DMS153 (cell line): ENCODE results near the gene HHIP.

Experiments used
- DNase-seq: peaks from one replicate; lab custom pipeline; 2025; lab: John Stamatoyannopoulos, UW

HHIP gene, protein sequence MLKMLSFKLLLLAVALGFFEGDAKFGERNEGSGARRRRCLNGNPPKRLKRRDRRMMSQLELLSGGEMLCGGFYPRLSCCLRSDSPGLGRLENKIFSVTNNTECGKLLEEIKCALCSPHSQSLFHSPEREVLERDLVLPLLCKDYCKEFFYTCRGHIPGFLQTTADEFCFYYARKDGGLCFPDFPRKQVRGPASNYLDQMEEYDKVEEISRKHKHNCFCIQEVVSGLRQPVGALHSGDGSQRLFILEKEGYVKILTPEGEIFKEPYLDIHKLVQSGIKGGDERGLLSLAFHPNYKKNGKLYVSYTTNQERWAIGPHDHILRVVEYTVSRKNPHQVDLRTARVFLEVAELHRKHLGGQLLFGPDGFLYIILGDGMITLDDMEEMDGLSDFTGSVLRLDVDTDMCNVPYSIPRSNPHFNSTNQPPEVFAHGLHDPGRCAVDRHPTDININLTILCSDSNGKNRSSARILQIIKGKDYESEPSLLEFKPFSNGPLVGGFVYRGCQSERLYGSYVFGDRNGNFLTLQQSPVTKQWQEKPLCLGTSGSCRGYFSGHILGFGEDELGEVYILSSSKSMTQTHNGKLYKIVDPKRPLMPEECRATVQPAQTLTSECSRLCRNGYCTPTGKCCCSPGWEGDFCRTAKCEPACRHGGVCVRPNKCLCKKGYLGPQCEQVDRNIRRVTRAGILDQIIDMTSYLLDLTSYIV

DNA sequence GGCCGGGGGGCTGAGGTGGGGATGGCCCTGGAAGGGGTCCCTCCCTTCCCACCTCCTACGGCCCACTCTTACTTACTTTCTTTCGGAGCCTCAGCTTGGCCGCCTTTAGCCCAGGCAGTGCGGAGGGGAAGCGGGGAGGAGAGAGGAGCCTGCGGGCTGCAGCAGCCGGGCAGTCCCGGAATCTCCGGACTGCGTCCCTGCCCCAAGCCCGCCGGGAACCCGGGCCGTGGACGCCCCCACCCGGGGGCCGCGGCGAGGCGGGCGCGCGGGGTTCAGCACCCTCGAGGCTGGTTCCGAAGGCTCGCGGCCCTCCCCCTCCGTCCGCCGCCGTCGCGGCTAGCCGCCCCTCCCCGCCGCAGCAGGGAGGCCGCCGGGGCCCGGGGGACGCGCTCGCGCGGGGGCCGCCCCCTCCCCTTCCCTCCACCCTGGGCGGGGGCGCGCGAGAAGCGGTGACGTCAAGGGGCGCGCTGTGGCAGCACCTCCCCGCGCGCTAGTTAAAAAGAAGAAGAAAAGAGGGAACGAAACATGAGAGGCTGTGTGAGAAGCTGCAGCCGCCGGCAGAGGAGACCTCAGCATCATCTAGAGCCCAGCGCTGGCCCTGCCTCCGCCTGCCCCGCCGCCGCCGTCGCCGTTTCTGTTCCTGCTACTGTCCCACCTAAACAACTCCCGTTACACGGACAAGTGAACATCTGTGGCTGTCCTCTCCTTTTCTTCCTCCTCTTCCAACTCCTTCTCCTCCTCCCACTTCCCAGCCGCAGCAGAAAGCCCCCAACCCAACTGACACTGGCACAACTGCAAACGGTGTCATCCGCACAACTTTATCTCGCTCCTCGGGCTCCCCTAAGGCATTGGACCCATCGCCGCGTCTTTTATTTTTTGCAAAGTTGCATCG, at the start of gene HHIP:
HHIP (plus strand) TSS at position 526 of the 892 bp plus-strand sequence. CDS start 520 bp downstream, outside the sequence.
- DNase-seq, result no peak

DNA sequence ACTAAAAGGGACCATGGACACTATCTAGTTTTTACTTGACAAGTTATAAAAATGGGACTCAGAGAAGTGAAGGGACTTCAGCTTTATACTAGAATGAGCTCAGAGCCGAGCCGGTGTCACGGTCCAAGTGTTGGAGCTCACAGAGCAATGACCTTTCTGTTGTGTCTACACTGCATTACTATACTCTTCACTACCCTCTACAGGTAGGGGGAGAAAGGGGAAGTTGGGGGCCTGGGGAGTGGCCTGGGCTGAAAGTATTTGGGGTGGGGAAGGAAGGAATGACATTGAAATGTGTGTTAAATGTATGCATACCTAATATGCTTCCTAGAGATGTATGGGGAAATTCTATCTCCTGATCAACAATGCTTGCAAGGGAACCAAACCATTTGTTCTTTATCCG, 48.8 kb upstream of the HHIP start:
- DNase-seq, result no peak

DNA sequence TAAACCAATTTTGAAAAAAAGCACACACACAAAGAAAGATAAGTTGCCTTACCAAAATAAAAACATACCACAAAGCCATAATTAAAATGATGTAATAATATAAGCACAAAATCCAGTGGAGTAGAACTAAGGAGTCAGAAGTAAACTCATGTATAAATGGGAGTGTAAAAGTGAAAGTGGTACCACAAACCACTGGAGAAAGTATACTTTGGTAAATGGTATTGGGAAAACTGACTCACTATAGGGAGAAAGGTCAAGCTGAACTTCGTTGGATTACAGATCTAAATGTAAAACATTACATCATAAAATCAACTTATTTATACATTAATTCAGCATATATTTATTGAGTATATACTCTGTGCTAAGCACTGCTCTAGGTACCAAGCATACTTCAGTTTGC, 46.3 kb upstream of the HHIP start:
- DNase-seq, result no peak

DNA sequence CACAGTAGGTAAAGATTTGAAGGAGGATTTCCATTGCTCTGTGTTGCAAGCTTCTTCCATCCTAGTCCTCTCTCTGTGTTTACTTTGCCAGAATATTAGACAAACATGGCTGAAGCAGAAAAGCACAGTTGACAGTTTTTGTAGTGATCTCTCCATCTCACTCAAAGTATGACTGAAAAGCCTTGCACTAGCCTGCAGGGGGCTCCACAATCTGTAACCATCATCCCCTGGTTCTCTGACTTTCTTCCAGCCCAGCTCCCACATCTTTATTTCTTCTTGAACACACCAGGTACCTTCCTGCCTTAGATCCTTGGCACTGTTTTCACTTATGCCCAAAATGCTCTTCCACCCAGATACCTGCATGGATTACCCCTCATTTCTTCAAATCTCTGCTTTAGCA, 34.1 kb upstream of the HHIP start:
- DNase-seq, result no peak

DNA sequence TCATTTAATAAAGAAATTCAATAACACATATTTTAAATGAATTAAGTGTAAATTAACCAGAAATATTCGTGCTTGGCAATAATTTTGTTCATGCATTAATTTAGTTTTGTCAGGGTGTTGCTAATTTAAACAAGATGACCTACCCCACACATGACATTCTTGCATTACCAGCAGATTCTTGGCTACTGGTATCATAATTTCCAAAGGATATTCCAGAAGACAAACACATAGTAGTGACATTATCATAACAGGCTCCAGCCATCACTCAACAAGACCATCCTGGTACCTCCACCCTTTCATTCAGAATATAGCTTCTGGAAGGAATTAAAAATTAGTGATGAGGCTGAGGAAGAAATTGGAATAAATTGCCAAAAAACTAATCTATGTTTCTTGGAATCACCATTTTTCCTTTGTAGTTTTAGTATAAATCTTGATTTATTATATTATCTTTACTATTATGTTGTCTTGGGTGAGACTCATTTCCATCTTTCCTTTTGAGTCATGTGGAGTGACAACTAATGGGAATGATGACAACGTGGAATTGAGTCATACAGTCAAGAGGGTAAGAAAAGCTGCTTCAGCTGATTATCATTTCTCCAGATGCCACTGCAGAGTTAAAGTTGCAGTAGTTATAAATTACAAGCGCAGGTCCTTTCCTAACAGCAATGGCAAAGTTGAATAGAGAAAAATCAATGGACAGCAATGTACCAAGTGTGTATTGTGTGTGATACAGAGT, 30.9 kb upstream of the HHIP start:
- DNase-seq, result no peak

DNA sequence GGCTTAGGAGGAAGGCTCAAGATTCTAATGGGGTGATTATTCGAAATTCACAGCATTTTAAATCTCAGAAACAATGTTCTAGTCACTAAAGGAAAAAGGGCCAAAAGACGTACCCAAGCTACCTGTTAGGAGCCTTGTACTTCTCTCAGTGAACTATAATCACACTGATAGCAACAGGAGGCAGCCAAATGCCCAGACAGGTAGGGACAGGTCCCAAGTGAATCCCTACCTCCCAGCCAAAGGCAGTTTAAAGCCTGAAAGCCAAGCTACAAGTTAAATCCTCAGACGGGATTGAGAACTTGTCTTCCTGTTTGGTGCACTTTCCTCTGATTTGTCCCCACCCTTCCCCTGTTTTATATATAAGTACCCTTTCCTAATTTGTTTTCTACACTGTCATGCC, 24.3 kb upstream of the HHIP start:
- DNase-seq, result no peak

DNA sequence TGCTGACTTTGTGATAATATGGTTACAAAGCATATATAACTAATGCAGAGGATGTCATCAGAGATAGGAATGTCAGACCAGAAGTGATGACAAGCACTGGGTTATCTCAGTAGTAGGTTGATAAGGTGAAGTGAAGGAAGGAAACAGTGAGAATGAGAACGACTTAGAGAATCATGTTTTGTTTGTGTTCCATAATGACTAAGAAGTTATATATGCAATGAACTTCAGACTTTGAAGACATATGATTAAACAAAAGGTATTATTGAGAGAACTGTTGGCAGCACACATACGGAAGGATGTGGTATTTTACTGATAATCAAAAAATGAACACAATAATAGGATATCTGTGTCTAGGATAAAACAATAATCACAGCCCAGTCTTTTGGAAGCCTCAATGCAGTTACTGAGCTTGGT, 18.3 kb upstream of the HHIP start:
- DNase-seq, result no peak

DNA sequence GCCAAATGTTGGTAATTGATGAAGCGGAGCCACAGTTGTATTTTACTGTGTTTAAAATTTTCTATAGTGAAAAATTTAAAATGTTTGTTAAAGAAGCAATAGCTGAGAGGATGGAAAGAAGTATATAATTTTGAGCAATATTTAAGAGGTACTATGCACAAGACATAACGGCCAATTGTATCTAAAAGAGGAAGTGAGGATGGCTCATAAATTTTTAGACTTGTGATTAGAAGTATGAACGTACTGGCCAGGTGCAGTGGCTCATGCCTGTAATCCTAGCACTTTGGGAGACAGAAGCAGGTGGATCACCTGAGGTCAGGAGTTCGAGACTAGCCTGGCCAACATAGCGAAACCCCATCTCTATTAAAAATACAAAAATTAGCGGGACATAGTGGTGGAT, 12.7 kb upstream of the HHIP start:
- no peak for DNase-seq

DNA sequence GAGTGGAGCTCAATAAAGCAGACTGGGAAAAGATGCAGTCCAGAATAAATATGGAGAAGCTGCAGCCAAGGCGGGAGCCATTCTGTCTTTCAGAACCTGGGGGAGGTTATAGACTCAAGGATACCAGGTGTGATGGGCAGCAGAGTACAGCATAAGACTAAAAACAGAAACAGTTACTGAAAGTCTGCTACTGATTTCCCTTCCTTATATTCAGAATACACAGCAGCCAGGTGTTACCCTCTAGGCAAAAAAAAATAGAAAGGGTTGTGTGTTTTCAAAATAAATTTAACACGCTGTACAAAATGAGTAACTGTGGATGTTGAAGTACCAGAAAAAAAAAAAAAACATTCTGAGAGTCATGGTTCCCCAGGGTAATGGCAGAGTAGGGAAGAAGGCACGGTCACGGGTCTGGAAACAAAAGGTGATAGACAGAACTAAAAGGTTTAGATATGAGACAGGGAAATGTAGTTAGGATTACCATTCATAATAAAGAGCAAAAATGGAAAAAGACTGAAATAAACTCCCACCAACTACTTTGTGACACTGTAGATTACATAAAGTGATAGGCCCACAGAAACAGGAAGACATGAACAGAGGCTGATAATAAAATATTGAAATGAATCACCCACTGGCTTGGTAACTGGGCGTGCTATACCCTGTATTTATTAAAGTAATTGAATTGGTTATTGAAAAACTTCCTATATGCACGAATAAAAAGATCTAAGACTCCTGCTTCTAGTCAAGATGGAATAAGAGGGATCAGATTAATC, 10.8 kb upstream of the HHIP start:
- DNase-seq, result no peak

DNA sequence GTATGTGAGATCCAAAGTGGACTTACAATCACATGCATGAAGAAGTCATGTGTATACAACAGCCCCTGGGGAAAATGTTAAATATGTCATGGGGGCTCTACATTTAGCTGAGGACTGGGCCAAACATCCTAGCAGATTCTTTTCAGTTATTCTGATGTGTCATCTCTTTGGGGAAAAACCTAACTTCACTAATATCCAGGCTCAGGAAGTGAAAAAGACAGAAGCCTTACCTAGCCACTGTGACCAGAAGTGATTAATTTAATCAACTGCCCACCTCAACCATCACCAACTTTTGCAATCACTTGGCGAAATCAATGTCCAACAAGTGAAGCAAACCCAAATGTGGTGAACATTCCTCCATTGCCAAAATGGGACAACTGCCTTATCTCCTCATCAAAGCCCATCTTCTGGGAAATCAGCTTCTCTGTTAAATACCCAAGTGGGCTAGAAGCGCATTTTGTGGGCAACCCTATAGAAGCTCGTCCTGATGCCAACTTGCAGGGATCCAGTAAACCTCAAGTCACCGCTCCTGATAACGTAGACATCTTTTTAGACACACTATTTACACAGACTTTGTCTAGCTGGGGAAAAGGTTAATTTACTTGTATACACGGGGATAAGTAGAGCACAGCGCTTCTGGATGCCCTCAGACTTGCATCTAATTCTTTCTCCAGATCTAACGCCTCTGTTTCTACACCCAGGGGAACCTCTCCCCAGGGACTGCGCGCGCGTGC, 1.4 kb upstream of the HHIP start:
- no peak for DNase-seq

DNA sequence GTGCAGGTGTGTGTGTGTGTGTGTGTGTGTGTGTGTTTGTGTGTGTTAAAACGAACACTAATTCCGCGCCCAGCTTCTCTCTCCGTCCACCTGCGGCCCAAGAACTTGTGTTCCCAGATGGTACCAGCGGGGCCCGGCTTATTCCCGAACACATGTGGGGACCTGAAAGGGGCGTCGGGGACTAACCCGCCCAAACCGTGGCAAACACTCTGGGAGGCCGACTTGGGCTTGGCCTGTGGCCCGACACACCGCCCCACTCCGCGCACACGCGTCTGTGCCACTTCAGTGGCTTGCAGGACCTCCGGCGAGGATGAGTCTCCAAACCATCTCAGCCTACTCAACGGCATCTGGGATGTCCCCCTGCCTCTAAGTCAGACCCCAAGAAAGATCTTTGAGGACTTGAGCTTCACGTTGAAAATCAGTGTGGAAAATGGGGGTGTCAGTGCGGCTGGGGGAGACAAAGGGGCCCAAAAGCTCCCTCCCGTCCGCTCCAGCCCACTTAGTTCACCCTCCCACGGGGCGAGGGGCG, 790 bp upstream of the HHIP start:
- DNase-seq, result no peak

DNA sequence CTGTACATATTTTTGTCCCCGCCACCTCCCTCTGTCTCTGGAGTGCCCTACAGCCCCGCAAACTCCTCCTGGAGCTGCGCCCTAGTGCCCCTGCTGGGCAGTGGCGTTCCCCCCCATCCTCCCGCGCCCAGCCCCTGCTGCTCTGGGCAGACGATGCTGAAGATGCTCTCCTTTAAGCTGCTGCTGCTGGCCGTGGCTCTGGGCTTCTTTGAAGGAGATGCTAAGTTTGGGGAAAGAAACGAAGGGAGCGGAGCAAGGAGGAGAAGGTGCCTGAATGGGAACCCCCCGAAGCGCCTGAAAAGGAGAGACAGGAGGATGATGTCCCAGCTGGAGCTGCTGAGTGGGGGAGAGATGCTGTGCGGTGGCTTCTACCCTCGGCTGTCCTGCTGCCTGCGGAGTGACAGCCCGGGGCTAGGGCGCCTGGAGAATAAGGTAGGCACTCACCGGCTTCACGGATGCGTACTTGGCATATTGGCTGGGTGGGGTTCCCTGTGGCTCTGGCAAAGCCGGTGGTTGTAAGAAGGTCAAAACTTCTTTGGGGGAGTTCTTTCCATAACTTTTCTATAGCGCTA, 653 bp downstream of the HHIP start:
- no peak for DNase-seq

DNA sequence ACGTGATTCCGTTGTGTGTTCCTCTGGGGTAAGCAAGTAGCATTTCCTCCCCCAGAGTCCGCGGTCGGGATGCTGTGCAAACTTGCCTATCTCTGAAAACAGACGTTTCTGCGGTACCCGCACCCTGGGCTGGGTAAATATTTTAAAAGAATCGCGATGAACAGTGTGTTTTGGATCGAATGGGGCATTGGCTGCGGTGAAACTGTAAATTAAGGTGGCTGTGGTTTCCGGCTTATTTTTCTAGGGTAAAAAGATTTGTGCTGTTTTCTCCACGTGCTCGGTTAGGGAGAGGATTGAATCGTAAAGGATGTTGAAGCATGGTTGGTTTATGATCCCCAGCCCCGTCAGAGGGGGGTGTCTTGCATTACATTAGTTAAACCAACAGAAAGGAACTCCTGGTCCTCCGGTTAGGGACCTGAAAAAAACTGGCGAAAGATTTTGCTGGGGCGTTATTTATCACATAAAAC, 1.2 kb downstream of the HHIP start:
- DNase-seq, result no peak

DNA sequence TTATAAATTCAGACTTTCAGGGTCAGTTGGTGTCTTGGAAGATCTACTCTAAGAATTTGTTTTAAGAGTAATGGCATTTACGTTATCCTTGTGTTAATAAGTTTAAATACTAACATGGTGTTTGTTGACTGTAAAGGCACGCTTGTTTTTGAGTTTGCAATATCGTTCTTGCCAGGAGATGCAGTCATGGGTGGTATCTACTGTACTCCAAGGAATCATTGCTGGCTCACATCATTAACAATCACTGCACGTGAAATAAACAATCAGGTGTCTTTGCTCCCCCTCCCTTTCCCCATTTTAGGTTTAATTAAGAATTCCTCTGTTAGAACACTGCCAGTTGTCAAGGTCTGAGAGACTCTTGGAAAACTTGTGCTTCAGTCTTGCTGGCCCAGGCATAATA, 1.6 kb downstream of the HHIP start:
- DNase-seq, result no peak

DNA sequence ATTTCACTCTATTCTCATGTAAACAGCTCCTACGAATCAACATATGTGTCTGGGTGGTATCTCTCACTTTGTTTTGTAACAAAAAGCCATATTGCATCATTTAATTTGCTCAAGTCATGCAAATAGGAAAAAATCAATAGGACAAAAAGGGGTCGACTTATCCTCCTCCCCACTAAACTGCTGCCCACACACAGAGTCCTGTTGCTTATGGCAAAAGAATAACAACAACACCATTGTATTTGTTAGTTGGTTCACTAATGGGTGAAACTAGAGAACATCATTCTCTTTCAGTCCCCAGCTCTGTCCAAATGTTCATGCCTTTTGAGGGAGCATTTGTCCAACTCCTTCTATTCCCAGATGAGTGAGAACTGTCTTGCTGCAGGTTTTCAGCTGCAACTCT, 2.1 kb downstream of the HHIP start:
- no peak for DNase-seq

DNA sequence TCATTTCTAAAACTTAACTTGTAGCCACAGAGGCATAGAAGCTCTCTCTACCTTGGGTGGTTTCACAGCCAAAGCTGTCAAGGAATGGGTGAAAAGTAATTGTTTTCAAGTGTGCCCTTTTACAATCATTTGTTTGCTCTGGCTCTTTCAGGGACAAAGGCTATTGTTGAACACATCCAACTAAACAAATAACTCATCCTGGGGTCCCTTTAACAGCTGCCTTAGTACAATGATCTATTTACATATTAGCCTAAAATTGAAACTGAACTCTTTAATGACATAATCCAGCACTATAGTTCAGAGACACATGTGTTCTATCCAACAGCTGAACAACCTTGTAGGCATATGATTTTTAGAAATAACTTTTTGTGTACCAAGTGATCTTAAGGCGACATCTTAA, 3.7 kb downstream of the HHIP start:
- DNase-seq, result peak; percentile 57

DNA sequence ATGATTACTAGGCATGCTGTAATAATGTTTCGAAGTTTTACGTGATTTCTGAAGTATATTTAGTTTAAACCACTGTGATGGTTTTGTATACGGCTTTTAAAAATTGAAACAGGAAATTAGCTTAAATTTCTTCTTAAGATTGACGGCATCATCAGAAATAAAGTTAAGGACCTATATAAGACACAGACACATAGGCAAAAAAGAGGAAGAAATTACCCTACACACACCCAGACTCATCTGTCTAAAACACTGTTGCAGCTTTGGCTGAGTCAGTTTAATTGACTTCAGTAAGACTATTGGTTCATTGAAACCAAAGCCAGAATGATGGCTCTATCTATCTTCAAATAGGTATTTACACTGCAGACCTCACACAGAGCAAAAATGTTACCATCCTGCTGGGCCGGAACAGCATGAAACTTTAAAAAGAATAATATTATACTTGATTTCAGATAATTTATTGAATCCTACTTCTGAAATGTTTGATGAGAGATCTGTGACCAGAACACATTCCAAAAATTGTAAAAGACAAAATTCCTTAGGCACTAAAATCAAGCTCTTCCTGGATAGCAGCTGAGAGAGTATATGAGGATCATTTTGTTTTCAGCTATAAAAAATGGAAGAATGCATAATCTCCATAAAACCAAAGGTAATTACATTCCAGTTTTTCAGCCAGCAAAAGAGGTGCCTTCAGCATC, 4.5 kb downstream of the HHIP start:
- no peak for DNase-seq

DNA sequence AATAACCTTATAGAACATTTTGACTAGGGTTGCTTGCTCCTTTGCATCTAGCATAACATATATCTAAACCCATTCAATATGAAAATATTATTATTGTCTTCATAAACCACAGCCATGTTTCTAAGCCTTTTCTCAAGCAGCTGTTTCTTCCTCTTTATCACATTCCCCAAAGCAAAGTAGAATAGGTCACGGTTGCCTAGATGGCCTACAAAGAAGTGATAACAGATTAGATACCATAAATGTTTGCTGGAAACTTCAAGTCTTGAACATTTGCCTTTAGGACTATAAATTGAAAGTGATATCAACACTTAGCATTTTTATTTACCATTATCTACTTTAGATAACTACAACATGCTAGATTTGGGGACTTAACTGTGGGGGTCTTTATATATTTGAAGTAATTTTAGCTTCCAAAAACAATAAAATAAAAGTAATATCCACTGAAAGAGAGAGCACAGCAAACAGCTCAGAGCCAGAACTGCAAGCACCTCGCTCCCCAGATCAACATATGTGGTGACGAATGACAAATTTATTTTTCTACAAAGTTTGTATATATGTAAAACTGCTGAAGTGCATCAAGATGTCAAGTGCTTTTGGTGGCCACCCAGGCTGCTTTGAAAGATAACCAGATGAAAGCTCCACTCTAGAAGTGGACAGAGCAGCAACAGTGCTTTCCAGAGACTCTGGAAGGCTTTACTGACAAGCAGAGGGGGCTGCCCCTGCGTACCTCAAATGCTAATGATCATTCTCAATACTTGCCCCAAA, 8.0 kb downstream of the HHIP start:
- no peak for DNase-seq
